Measurements from ENCODE around the gene PCDH1. TPM values are rescaled to one million over a fixed set of nuclear protein-coding genes. Genes with fewer than 3 reads are reported as not detected.

PCDH1 gene
- total and polyA plus RNA-seq, 3 donors from 2014 or later: 5.6 to 10.6 (median 9.6) TPM

- H3K4me3 ChIP-seq: no peak overlapping the region
- H3K9me3 ChIP-seq: no peaks in the 10 kb centered on the region
- no peaks in the 10 kb centered on the region for H3K4me1 ChIP-seq
- no peak overlapping the region for H3K27ac ChIP-seq
- TF ChIP-seq CTCF (IDR thresholded peaks at IDR 0.05): no peak
- no peak for TF ChIP-seq POLR2A (IDR thresholded peaks at IDR 0.05)
- no peaks in the 10 kb centered on the region for H3K36me3 ChIP-seq (ENCODE audit: low read depth, missing control alignments)
- no peaks in the 10 kb centered on the region for H3K27me3 ChIP-seq
- intact Hi-C loops (cut with DNase I; ENCODE audit: low total_unique reads): no loop called here
- 81 to 84% methylated on average over 6 of the region's 6 CpGs for WGBS, 2 donors
- no peak for DNase-seq
Measured at GRCh38 chr5:141915881-141916336, 37.7 kb upstream of the PCDH1 start.

- WGBS, 2 donors: 73 to 80% methylated on average over 3 of the region's 3 CpGs
Measured at GRCh38 chr5:141914797-141915196, 36.6 kb upstream of the PCDH1 start.

GRCh38 chr5:141914199-141914743 is 36.1 kb upstream of the PCDH1 start:
- Histone ChIP-seq H3K4me1 (no peaks in the 10 kb centered on the region), H3K27me3 (no peaks in the 10 kb centered on the region), H3K9me3 (no peaks in the 10 kb centered on the region), H3K27ac (no peak overlapping the region), H3K4me3 (peak overlapping the region; percentile 36 to 42), H3K36me3 (ENCODE audit: low read depth, missing control alignments) (no peaks in the 10 kb centered on the region)
- 11 to 40% methylated on average over 6 to 28 of the region's 40 CpGs for WGBS, 2 donors
- intact Hi-C loops (cut with DNase I; ENCODE audit: low total_unique reads): no loop called here
- peak; percentile 66 for DNase-seq
- TF ChIP-seq POLR2A (IDR thresholded peaks at IDR 0.05): no peak
- TF ChIP-seq CTCF (IDR thresholded peaks at IDR 0.05): no peak

More at GRCh38 chr5:141914797-141915196, 36.6 kb upstream of the PCDH1 start:
- H3K36me3 ChIP-seq (ENCODE audit: low read depth, missing control alignments): no peaks in the 10 kb centered on the region
- H3K4me1 ChIP-seq: no peaks in the 10 kb centered on the region
- H3K27me3 ChIP-seq: no peaks in the 10 kb centered on the region
- H3K9me3 ChIP-seq: no peaks in the 10 kb centered on the region
- intact Hi-C loops (cut with DNase I; ENCODE audit: low total_unique reads): no loop called here
- H3K27ac ChIP-seq: no peak overlapping the region
- DNase-seq: no peak
- no peak overlapping the region for H3K4me3 ChIP-seq
- no peak for TF ChIP-seq POLR2A (IDR thresholded peaks at IDR 0.05)
- TF ChIP-seq CTCF (IDR thresholded peaks at IDR 0.05): no peak

GRCh38 chr5:141913560-141914198 is 35.5 kb upstream of the PCDH1 start:
- no peak for TF ChIP-seq POLR2A (IDR thresholded peaks at IDR 0.05)
- no peak for TF ChIP-seq CTCF (IDR thresholded peaks at IDR 0.05)
- intact Hi-C loops (cut with DNase I; ENCODE audit: low total_unique reads): no loop called here
- no peak overlapping the region for H3K27ac ChIP-seq
- H3K9me3 ChIP-seq: no peaks in the 10 kb centered on the region
- peak overlapping the region; percentile 36 to 42 for H3K4me3 ChIP-seq
- H3K36me3 ChIP-seq (ENCODE audit: low read depth, missing control alignments): no peaks in the 10 kb centered on the region
- H3K27me3 ChIP-seq: no peaks in the 10 kb centered on the region
- WGBS, 2 donors: 11 to 16% methylated on average over 16 of the region's 16 CpGs
- no peaks in the 10 kb centered on the region for H3K4me1 ChIP-seq
- DNase-seq: no peak

GRCh38 chr5:141910271-141910673 is 32.1 kb upstream of the PCDH1 start:
- no peaks in the 10 kb centered on the region for H3K4me1 ChIP-seq
- TF ChIP-seq POLR2A (IDR thresholded peaks at IDR 0.05): no peak
- TF ChIP-seq CTCF (IDR thresholded peaks at IDR 0.05): no peak
- no peaks in the 10 kb centered on the region for H3K36me3 ChIP-seq (ENCODE audit: low read depth, missing control alignments)
- H3K9me3 ChIP-seq: no peaks in the 10 kb centered on the region
- WGBS, 2 donors: 67 to 76% methylated on average over 1 to 2 of the region's 2 CpGs
- DNase-seq: no peak
- intact Hi-C loops (cut with DNase I; ENCODE audit: low total_unique reads): no loop called here
- no peaks in the 10 kb centered on the region for H3K27me3 ChIP-seq
- H3K27ac ChIP-seq: no peak overlapping the region
- no peak overlapping the region for H3K4me3 ChIP-seq

All from testis (tissue), 3 donors.